ENCODE measurements around the gene BCAS3. TPM values are rescaled to one million over a fixed set of nuclear protein-coding genes. Genes with fewer than 3 reads are reported as not detected.

BCAS3 gene
- total RNA-seq, result 33.5 and 36.8 TPM in 2 replicates

GRCh38 chr17:60677308-60678117, at the start of gene BCAS3:
BCAS3 (plus strand) TSS chr17:60677851.

DNA sequence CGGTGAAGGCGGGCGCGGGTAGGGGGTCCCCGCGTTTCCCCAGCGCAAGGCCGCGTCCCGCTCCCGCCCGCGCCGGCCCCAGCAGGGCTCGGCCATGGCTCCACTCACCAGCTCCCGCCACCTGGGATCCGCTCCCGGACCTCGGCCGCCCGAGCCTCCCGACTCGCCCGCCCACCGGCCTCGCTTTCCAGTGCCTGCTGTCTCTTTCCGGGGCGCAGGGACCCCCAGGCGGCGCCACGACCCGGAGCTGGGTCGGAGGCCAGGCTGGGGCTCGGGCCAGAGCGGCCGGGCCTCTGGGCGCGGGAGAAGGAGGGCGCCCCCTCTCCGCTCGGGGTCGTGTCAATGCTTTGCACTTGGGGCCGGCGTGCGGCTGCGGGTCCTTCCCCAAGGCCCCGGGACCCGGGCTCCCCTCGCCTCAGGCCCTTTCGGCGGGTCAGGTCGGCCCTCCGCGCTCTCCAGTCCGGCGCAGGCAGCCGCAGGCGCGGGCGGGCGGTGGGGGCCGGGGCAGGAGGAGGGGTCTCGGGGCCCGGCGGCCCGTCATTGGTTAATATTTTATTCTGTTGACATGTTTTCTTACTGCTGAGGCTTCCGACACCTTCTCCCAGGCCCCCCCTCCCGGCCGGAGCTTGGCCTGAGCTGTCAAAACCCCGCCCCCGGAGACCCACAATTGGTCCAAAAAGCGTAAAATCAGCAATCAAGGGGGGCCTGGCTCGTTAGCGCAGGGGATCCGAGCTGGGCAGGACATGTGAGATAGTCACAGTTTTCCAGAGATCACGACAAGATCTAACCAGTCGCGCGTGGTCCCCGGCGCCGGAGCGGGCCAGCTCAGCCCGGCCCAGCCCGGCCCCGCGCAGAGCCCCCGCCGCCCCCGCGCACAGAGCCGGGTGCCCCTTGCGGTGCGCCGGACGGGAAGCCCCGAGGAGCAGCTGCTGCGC, 721.7 kb downstream of the BCAS3 start, which contains the start of gene TBX2:
Gene TBX2, plus strand, starts transcription at position 713 of the 935 bp plus-strand sequence. CDS start 334 bp downstream, outside the sequence.

Small RNAs within 50 kb of the gene (small RNA-seq; reads per million reads assigned to genes)
- gene RF00019 (not detected), gene RN7SL448P (not detected), gene RN7SL606P (not detected), gene RNU6-623P (not detected)

Other genes starting within 250 kb of the BCAS3 start
- gene APPBP2, start 151.6 kb upstream of the BCAS3 start, total RNA-seq, result 60.3 and 60.5 TPM in 2 replicates
- 8.6 and 12.5 TPM in 2 replicates for gene PPM1D, start 77.7 kb upstream of the BCAS3 start, total RNA-seq